Mesodermal cell (in vitro differentiated cells): ENCODE data around the gene ADCY3.

Experiments
- H3K27ac ChIP-seq: 2 replicates; pipeline ENCODE4 v1.7.0; 2013; ENCODE audit warnings: mild to moderate bottlenecking, low read depth, low read length, moderate library complexity; ENCODE audit not compliant: severe bottlenecking
- H3K36me3 ChIP-seq: 2 replicates; pipeline ENCODE4 v1.7.1; 2013; ENCODE audit warnings: mild to moderate bottlenecking, low read length, moderate library complexity; ENCODE audit not compliant: control insufficient read depth, insufficient read depth
- H3K4me1 ChIP-seq: one replicate; pipeline ENCODE4 v1.7.1; 2013; ENCODE audit warnings: mild to moderate bottlenecking, low read length; ENCODE audit not compliant: insufficient read depth, control insufficient read depth, poor library complexity, severe bottlenecking
- H3K4me3 ChIP-seq: 2 replicates; pipeline ENCODE4 v1.7.0; 2013; ENCODE audit warnings: low read length, control low read depth, mild to moderate bottlenecking; ENCODE audit not compliant: insufficient read depth, poor library complexity, severe bottlenecking; ENCODE audit errors: extremely low read depth
- H3K9me3 ChIP-seq: 2 replicates; pipeline ENCODE4 v1.7.1; 2013; ENCODE audit warnings: mild to moderate bottlenecking, low read length, moderate library complexity; ENCODE audit not compliant: control insufficient read depth
- WGBS, 2 experiments: methylation state at CpG; one replicate each; pipeline ENCODE4 v1.1.5; 2013; ENCODE audit warnings: missing lambda C conversion rate in 2 of 2; ENCODE audit not compliant: insufficient coverage in 2 of 2; 5-methylcytosine and 5-hydroxymethylcytosine counted together

ADCY3 gene

GRCh38 chr2:24917731-24918325 is 2.2 kb downstream of the ADCY3 start:
- Histone ChIP-seq H3K4me1 (peaks cover 5% of the 10 kb centered on the region), H3K9me3 (no peaks in the 10 kb centered on the region), H3K4me3 (no peak overlapping the region), H3K27ac (no peak overlapping the region), H3K36me3 (peaks cover 12% of the 10 kb centered on the region)
- WGBS, 2 experiments = 89 to 94% methylated on average over 6 to 10 of the region's 12 CpGs

GRCh38 chr2:24917086-24917485 is 3.0 kb downstream of the ADCY3 start:
- H3K4me3 ChIP-seq = no peak overlapping the region

GRCh38 chr2:24915796-24916195 is 4.2 kb downstream of the ADCY3 start:
- no peaks in the 10 kb centered on the region for H3K9me3 ChIP-seq
- H3K36me3 ChIP-seq = peaks cover 20% of the 10 kb centered on the region
- H3K4me1 ChIP-seq = peaks cover 5% of the 10 kb centered on the region
- H3K27ac ChIP-seq = no peak overlapping the region
- no peak overlapping the region for H3K4me3 ChIP-seq
- WGBS, 2 experiments = 95 to 100% methylated on average over 2 of the region's 4 CpGs

More at GRCh38 chr2:24917086-24917485, 3.0 kb downstream of the ADCY3 start:
- Histone ChIP-seq H3K4me1 (peaks cover 5% of the 10 kb centered on the region), H3K27ac (no peak overlapping the region), H3K36me3 (peaks cover 14% of the 10 kb centered on the region), H3K9me3 (no peaks in the 10 kb centered on the region)
- WGBS, 2 experiments = 89 to 91% methylated on average over 4 to 7 of the region's 7 CpGs

- H3K36me3 ChIP-seq = peaks cover 20% of the 10 kb centered on the region
- H3K4me3 ChIP-seq = no peak overlapping the region
- H3K9me3 ChIP-seq = no peaks in the 10 kb centered on the region
- peaks cover 5% of the 10 kb centered on the region for H3K4me1 ChIP-seq
- no peak overlapping the region for H3K27ac ChIP-seq
- WGBS, 2 experiments = 90 to 100% methylated on average over 3 to 4 of the region's 8 CpGs
Observed at GRCh38 chr2:24915175-24915574, 4.9 kb downstream of the ADCY3 start.

GRCh38 chr2:24914713-24915112 is 5.3 kb downstream of the ADCY3 start:
- peaks cover 5% of the 10 kb centered on the region for H3K4me1 ChIP-seq
- WGBS, 2 experiments = 97 to 100% methylated on average over 2 to 3 of the region's 5 CpGs

GRCh38 chr2:24913911-24914310 is 6.1 kb downstream of the ADCY3 start:
- whole genome bisulfite sequencing, 2 experiments = 88 to 89% methylated on average over 7 to 9 of the region's 9 CpGs
- Histone ChIP-seq H3K9me3 (no peaks in the 10 kb centered on the region), H3K4me3 (no peak overlapping the region), H3K4me1 (peaks cover 3% of the 10 kb centered on the region), H3K36me3 (peaks cover 31% of the 10 kb centered on the region), H3K27ac (no peak overlapping the region)

More at GRCh38 chr2:24914713-24915112, 5.3 kb downstream of the ADCY3 start:
- no peak overlapping the region for H3K4me3 ChIP-seq
- no peak overlapping the region for H3K27ac ChIP-seq
- H3K36me3 ChIP-seq = peaks cover 25% of the 10 kb centered on the region
- H3K9me3 ChIP-seq = no peaks in the 10 kb centered on the region

GRCh38 chr2:24912986-24913385 is 7.1 kb downstream of the ADCY3 start:
- Histone ChIP-seq H3K4me3 (no peak overlapping the region), H3K4me1 (no peaks in the 10 kb centered on the region), H3K27ac (no peak overlapping the region), H3K9me3 (no peaks in the 10 kb centered on the region), H3K36me3 (peaks cover 31% of the 10 kb centered on the region)
- 92 to 96% methylated on average over 9 to 10 of the region's 10 CpGs for WGBS, 2 experiments

- H3K9me3 ChIP-seq = no peaks in the 10 kb centered on the region
- H3K27ac ChIP-seq = no peak overlapping the region
- H3K4me1 ChIP-seq = no peaks in the 10 kb centered on the region
- peaks cover 31% of the 10 kb centered on the region for H3K36me3 ChIP-seq
- no peak overlapping the region for H3K4me3 ChIP-seq
- WGBS, 2 experiments = 100% methylated on average over 2 to 5 of the region's 7 CpGs
Observed at GRCh38 chr2:24912523-24912922, 7.5 kb downstream of the ADCY3 start.

GRCh38 chr2:24910245-24910644 is 9.8 kb downstream of the ADCY3 start:
- 82 to 92% methylated on average over 2 to 3 of the region's 3 CpGs for WGBS, 2 experiments
- H3K9me3 ChIP-seq = no peaks in the 10 kb centered on the region
- no peak overlapping the region for H3K27ac ChIP-seq
- peaks cover 26% of the 10 kb centered on the region for H3K36me3 ChIP-seq
- H3K4me1 ChIP-seq = no peaks in the 10 kb centered on the region
- no peak overlapping the region for H3K4me3 ChIP-seq

GRCh38 chr2:24909555-24910177 is 10.4 kb downstream of the ADCY3 start:
- H3K4me3 ChIP-seq = no peak overlapping the region
- no peaks in the 10 kb centered on the region for H3K4me1 ChIP-seq
- H3K9me3 ChIP-seq = no peaks in the 10 kb centered on the region
- WGBS, 2 experiments = 84 to 93% methylated on average over 4 to 5 of the region's 5 CpGs
- H3K27ac ChIP-seq = no peak overlapping the region
- peaks cover 26% of the 10 kb centered on the region for H3K36me3 ChIP-seq

- WGBS, 2 experiments = 83 to 89% methylated on average over 4 to 6 of the region's 8 CpGs
- Histone ChIP-seq H3K27ac (no peak overlapping the region), H3K9me3 (no peaks in the 10 kb centered on the region), H3K4me3 (no peak overlapping the region), H3K36me3 (peaks cover 26% of the 10 kb centered on the region), H3K4me1 (no peaks in the 10 kb centered on the region)
Observed at GRCh38 chr2:24908461-24908901, 11.6 kb downstream of the ADCY3 start.
